GM20431 (cell line): ENCODE results near the gene ETAA1.

ENCODE experiments used
- in situ Hi-C: fragments of 300-500 bp; cut with MseI, MboI; formaldehyde crosslinking; loops from one replicate; pipeline ENCODE4 v1.15.0; 2020; ENCODE audit warnings: low sequenced_read_pairs; ENCODE audit not compliant: unreplicated experiment

Gene ETAA1

GRCh38 chr2:67397143-67397986 lies at the start of gene ETAA1:
Gene ETAA1, plus strand, starts transcription at chr2:67397333. Its CDS starts 116 bp downstream, at chr2:67397449.
- in situ Hi-C loops = no loop called here

DNA sequence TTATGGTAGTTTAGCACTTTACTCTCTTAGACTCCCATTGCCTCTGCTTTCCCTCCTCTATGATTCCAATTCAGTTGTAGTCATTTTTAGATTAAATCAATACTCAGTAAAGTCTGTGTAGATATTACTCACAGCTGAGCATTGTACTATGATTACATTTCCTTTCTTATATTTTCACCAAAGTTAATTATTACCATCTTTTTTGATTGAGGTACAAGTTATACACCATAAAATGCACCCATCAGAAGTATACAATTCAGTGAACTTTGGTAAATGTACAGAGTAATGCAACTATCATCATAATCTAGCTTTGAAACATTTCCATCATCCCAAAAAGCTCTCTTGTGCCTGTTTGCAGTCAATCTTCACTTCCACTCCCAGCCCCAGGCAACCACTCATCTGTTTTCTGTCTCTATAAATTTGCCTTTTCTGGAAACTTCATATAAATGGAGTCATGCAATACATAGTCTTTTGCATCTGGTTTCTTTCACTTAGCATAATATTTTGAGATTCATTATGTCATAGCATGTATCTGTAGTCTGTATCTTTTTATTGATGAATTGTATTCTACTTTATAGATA lies 30.2 kb upstream of the ETAA1 start:
- in situ Hi-C loops = no loop called here

DNA sequence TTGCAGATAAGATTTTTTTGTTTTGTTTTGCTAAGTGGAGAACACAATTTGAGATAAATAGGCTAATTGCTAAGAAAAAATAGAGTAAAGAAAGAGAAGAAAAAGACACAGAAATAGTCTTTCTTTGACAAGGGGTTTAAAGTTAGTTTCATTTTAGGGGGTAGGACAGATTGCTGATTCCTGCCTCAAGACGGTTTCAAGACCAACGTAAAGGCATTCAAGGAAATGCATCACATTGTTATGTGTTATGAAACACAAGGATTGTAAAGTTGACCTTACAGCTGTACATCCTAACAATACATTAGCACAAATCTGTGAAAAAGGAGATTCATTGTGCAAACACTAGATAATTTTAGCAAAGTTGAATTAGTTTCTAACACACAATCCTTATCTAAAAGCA lies 22.7 kb upstream of the ETAA1 start:
- in situ Hi-C loops = no loop called here

- in situ Hi-C loops = no loop called here
Observed at GRCh38 chr2:67374949-67375348, 22.2 kb upstream of the ETAA1 start.

DNA sequence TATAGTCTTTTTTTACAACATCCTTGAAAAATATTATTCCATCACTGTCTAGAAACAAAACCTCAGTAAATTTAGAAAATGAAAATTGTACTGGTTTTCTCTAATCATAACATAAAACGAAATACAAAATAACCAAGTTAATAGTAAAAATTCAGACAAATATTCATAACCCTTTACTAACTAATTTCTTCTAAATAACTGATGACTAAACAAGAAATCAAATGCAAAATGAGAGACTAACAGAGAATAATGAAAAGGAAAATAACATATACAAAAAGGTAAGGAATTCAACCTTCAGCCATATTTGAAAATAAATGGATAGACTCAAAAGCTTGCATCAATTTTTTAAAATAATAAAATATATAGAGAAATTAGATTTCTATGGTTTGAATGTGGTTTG lies 18.6 kb upstream of the ETAA1 start:
- in situ Hi-C loops = no loop called here

GRCh38 chr2:67379048-67379447 lies 18.1 kb upstream of the ETAA1 start:
- in situ Hi-C loops = no loop called here

DNA sequence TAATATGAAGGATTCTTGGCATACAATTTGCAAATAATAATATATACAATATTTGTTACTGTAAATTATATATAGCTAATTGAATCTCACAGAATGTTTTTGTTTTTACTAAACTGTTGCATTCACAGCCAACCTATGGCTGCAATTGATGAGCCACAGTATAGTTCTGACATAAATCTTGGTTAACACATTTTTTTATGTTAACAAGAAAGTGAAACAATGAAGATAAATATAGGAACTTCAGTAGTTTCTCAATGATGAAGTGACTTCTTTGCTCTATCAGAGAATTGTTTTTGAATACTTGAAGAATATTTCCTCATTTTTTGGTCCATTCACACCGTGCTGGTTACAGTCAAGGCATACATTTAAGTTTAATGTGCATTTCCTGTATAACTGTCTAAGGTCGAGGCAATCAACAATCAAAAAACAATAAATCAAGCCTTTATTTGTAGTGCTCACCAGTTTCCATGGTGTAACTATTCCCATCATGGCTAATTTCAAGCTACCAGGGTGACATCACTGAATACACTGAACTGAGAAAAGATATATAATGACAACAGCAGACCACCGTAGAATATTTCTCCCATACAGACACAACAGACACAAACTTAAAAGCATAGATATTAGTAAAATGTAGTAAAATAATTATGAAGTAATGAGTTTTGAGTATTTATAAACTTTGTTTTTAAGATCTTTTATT lies 12.9 kb upstream of the ETAA1 start:
- in situ Hi-C loops = no loop called here

DNA sequence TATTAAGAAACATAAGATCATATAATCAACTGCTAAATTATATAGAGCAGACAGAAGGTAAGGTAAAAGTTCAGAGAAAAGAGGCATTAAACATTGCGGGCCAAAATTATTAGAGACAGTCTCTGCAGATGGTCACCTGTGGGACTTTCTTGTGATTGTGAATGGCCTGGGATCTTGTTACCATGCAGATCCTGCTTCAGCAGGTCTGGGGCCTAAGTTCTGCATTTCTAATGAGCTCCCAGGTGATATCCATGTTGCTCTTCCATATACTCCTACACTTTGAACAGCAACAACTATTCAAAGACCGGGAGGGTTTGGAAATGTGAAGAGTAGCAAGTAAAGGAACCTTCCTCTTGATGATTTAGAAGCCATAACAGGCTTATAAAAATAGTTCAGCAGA lies 8.5 kb upstream of the ETAA1 start:
- in situ Hi-C loops = no loop called here

DNA sequence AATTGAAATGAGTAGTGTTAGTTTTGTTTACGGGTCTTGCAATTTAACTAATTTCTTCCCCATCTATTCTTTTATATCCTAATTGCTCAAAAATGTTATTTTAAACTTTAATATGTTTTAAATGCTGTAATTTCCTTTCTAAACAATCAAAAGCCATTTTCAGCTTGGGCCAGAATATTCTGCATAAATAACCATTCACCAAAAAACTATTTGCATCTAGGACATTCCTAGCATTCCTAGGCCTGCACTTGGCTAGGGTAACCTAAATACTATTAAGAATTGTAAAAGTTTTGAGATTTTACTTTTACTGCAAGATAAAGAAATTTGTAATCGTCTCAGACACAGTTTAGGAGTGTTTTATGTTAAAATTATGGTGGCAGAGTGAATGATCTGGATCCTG lies 7.8 kb upstream of the ETAA1 start:
- in situ Hi-C loops = no loop called here

DNA sequence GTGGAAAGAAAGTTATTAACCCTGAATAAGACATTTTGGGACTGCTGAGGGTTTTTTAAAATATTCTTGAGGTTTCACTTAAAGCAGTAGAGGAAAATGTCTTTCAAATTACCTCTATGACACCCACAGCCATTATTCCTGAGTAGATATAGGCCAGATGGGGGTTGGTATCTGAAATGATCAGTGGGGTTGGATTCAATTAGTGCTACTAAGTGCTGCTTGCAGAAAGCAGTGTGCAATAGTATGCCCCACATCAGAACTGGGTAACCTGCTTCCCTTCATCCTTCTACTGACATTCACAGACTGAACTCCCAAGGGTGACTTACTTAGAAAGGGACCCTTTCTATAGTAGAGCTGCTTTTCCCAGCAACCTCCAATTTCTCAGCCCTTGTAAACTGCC lies 7.3 kb upstream of the ETAA1 start:
- in situ Hi-C loops = no loop called here

DNA sequence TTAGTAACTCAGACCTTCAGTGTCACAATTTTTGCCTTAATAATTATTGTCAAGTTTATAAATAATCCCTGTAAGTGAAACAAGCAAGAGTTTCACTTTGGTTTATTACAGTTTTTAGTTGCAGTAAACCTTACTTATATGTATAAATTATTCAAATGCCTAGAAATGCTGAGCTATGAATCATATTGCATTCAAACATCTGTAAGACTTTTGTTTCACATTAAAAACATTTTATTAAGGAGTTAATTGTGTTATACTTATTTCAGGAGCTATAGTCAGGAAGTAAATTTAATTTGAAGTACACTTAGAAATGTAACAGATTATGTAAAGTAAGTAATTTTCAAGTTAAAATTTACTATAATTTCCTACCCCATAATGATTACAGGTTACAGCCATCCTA lies 3.9 kb upstream of the ETAA1 start:
- in situ Hi-C loops = no loop called here

- in situ Hi-C loops = no loop called here
Observed at GRCh38 chr2:67394734-67395133, 2.4 kb upstream of the ETAA1 start.

- in situ Hi-C loops = no loop called here
Observed at GRCh38 chr2:67399144-67399543, 2.0 kb downstream of the ETAA1 start.

GRCh38 chr2:67399831-67400489 lies 2.8 kb downstream of the ETAA1 start:
- in situ Hi-C loops = no loop called here

GRCh38 chr2:67400560-67401485 lies 3.7 kb downstream of the ETAA1 start:
- in situ Hi-C loops = no loop called here

DNA sequence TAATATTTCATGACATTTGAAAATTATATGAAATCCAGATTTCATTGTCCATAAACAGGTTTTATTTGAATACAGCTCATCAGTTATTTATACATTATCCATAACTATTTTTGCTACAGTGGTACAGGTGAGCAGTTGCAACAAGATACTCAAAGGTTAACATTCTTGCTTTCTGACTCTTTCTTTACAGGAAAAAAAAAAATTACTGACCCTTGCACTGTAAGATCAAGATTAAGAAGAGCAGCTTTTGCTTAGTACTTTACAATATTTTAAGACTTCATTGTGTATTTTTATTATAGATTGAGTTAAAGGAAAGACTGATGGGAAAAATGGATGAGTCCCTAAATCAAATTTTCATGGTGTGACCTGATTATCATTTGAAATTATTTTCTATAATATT lies 11.2 kb downstream of the ETAA1 start:
- in situ Hi-C loops = no loop called here

DNA sequence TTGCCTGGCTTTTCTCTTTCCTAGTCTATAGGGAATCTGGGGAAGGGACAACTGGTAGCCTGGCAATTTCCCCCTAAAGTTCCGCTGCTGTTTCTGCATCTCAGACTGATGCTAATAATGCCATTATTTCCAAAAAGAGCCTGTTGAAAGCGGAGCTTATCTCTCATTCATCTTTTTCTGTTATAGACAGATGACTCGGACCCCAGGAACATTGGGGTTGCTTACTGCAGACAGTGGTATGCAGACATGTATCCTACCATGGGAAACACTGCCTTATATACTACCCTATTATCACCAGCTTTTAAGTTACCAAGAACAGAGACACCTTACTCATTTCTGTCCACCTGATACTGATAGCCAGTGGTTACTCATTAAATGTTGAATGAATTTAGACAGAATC lies 15.3 kb downstream of the ETAA1 start:
- in situ Hi-C loops = no loop called here

GRCh38 chr2:67414867-67415266 lies 17.7 kb downstream of the ETAA1 start:
- in situ Hi-C loops = no loop called here

DNA sequence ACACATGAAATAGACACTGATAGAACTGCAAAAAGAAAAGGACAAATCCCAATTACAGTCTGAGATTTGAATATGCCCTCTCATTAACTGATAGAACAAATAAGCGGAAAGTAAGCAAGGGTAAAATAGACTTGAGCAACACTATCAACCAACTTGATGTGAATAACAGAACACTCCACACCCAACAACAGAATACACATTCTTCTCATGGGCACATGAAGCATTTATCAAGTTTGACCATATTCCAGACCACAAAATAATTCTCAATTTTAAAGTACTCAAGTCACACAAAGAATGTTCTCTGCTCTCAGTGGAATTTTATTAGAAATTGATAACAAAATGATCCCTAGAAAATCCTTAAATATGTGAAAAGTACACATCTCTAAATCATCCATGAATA lies 19.0 kb downstream of the ETAA1 start:
- in situ Hi-C loops = no loop called here

DNA sequence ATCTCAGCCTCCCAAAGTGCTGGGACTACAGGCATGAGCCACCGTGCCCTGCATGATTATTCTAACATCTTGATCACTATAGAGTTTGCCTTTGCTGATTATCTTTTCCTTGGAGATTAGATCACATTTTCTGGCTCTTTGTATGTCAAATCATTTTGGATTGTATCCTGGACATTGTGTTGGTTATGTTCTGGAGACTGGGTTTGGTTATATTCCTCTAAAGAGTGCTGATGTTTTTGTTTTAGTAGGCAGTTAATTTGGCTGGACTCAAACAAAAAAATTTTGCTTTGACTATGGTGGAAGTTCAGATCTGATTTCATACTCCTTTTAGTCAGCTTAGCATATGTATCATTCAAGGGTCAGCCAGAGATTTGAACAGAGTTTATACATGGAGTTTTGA lies 26.4 kb downstream of the ETAA1 start:
- in situ Hi-C loops = no loop called here
